Calu3 (cell line): ENCODE data around the gene NLGN1. TPM values are rescaled to one million over a fixed set of nuclear protein-coding genes. Genes with fewer than 3 reads are reported as not detected.

Experiments
- BruUV-seq: library from RNA; stranded (reverse); fragments of 400-500 nt; replicated peaks from 2 replicates; lab custom pipeline; 2021; lab: Mats Ljungman, UMichigan
- CTCF ChIA-PET: fragments of 300-600 bp; sonication (Branson Sonifier 250); formaldehyde crosslinking; loops from one replicate; lab custom pipeline; 2022; ENCODE audit warnings: antibody characterized with exemption; lab: Charles Lee
- DNase-seq: peaks from one replicate; pipeline ENCODE4 v3.0.0; 2022
- H3K27ac Mint-ChIP-seq: one replicate; pipeline ENCODE4 v1.8.0; 2022; ENCODE audit warnings: mixed read lengths; ENCODE audit not compliant: unreplicated experiment
- H3K27me3 Mint-ChIP-seq: one replicate; pipeline ENCODE4 v1.8.0; 2022; ENCODE audit warnings: mixed read lengths; ENCODE audit not compliant: unreplicated experiment
- H3K36me3 Mint-ChIP-seq: one replicate; pipeline ENCODE4 v1.8.0; 2022; ENCODE audit warnings: mild to moderate bottlenecking, moderate library complexity, mixed read lengths; ENCODE audit not compliant: insufficient read depth, unreplicated experiment
- H3K4me1 Mint-ChIP-seq: one replicate; pipeline ENCODE4 v1.8.0; 2022; ENCODE audit warnings: mild to moderate bottlenecking, low read depth, mixed read lengths; ENCODE audit not compliant: unreplicated experiment
- H3K4me3 Mint-ChIP-seq: one replicate; pipeline ENCODE4 v1.8.0; 2022; ENCODE audit warnings: mild to moderate bottlenecking, low read depth, moderate library complexity, mixed read lengths; ENCODE audit not compliant: unreplicated experiment
- H3K9me3 Mint-ChIP-seq: one replicate; pipeline ENCODE4 v1.8.0; 2022; ENCODE audit warnings: low read depth, mixed read lengths; ENCODE audit not compliant: unreplicated experiment
- intact Hi-C: fragments of 100-400 bp; cut with micrococcal nuclease; formaldehyde crosslinking; loops from one replicate; pipeline ENCODE4 v1.10.0; 2022; ENCODE audit not compliant: unreplicated experiment
- total RNA-seq: library from RNA; stranded (reverse); gene quantifications from 2 replicates; pipeline ENCODE4 v1.2.3, GENCODE V29; 2022
- TF ChIP-seq, protein P1 (sequence below): fragments of 200-600 bp; IDR thresholded peaks from one replicate; pipeline ENCODE4 v1.8.0; 2022; ENCODE audit warnings: antibody characterized with exemption; ENCODE audit not compliant: unreplicated experiment

NLGN1 gene
- total RNA-seq, 1 experiment from 2014 or later = 2.6 TPM

- Mint-ChIP-seq H3K4me3 (no peak overlapping the region), H3K9me3 (peaks cover 3% of the 10 kb centered on the region), H3K27ac (no peak overlapping the region), H3K36me3 (no peaks in the 10 kb centered on the region), H3K27me3 (no peaks in the 10 kb centered on the region), H3K4me1 (no peaks in the 10 kb centered on the region)
- intact Hi-C loops = no loop called here
- no TSS peak for BruUV-seq
- TF ChIP-seq, protein P1, sequence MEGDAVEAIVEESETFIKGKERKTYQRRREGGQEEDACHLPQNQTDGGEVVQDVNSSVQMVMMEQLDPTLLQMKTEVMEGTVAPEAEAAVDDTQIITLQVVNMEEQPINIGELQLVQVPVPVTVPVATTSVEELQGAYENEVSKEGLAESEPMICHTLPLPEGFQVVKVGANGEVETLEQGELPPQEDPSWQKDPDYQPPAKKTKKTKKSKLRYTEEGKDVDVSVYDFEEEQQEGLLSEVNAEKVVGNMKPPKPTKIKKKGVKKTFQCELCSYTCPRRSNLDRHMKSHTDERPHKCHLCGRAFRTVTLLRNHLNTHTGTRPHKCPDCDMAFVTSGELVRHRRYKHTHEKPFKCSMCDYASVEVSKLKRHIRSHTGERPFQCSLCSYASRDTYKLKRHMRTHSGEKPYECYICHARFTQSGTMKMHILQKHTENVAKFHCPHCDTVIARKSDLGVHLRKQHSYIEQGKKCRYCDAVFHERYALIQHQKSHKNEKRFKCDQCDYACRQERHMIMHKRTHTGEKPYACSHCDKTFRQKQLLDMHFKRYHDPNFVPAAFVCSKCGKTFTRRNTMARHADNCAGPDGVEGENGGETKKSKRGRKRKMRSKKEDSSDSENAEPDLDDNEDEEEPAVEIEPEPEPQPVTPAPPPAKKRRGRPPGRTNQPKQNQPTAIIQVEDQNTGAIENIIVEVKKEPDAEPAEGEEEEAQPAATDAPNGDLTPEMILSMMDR = no peak
- CTCF ChIA-PET = no interaction called here
- no peak for DNase-seq
Measured at GRCh38 chr3:173617490-173617889, 219.9 kb downstream of the NLGN1 start.

DNA sequence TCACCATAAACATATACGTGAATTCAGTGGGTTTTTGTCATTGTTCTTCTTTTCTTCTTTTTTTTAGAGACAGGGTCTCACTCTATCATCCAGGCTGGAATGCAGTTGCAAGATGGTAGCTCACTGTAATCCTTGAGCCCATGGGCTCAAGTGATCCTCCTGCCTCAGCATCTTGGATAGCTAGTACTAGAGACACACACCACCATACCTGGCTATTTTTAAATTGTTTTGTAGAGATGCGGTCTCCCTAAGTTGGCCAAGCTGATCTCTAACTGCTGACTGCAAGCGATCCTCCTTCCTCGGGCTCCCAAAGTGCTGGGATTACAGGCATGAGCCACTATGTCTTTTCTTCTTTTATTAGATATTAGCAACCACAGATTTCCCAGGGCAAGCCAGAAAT is 220.6 kb downstream of the NLGN1 start:
- BruUV-seq = no TSS peak
- CTCF ChIA-PET = no interaction called here
- Mint-ChIP-seq H3K36me3 (no peaks in the 10 kb centered on the region), H3K4me1 (no peaks in the 10 kb centered on the region), H3K9me3 (peaks cover 3% of the 10 kb centered on the region), H3K27me3 (no peaks in the 10 kb centered on the region), H3K4me3 (no peak overlapping the region), H3K27ac (no peak overlapping the region)
- no peak for DNase-seq
- TF ChIP-seq, protein P1 = no peak
- intact Hi-C loops = no loop called here

GRCh38 chr3:173618703-173619102 is 221.2 kb downstream of the NLGN1 start:
- TF ChIP-seq, protein P1 = no peak
- BruUV-seq = no TSS peak
- Mint-ChIP-seq H3K4me3 (no peak overlapping the region), H3K9me3 (peaks cover 3% of the 10 kb centered on the region), H3K27me3 (no peaks in the 10 kb centered on the region), H3K36me3 (no peaks in the 10 kb centered on the region), H3K27ac (no peak overlapping the region), H3K4me1 (no peaks in the 10 kb centered on the region)
- intact Hi-C loops = no loop called here
- CTCF ChIA-PET = no interaction called here
- DNase-seq = no peak

GRCh38 chr3:173622166-173622565 is 224.6 kb downstream of the NLGN1 start:
- CTCF ChIA-PET = no interaction called here
- H3K27me3 Mint-ChIP-seq = no peaks in the 10 kb centered on the region
- H3K27ac Mint-ChIP-seq = no peak overlapping the region
- no peaks in the 10 kb centered on the region for H3K9me3 Mint-ChIP-seq
- no peak overlapping the region for H3K4me3 Mint-ChIP-seq
- intact Hi-C loops = no loop called here
- no TSS peak for BruUV-seq
- TF ChIP-seq, protein P1 = no peak
- no peak for DNase-seq
- H3K36me3 Mint-ChIP-seq = no peaks in the 10 kb centered on the region
- no peaks in the 10 kb centered on the region for H3K4me1 Mint-ChIP-seq
